AG20443 (cell line): ENCODE data around the gene TMEM86A.
"Not testable (repeated sequence)": the region's sequence is repeated elsewhere in the genome, so short reads cannot be mapped to it uniquely, and the experiment has no call there.

Experiments
- DNase-seq: peaks from one replicate; pipeline ENCODE4 v3.0.0; 2012; ENCODE audit warnings: low spot score, mixed read lengths

TMEM86A gene

DNA sequence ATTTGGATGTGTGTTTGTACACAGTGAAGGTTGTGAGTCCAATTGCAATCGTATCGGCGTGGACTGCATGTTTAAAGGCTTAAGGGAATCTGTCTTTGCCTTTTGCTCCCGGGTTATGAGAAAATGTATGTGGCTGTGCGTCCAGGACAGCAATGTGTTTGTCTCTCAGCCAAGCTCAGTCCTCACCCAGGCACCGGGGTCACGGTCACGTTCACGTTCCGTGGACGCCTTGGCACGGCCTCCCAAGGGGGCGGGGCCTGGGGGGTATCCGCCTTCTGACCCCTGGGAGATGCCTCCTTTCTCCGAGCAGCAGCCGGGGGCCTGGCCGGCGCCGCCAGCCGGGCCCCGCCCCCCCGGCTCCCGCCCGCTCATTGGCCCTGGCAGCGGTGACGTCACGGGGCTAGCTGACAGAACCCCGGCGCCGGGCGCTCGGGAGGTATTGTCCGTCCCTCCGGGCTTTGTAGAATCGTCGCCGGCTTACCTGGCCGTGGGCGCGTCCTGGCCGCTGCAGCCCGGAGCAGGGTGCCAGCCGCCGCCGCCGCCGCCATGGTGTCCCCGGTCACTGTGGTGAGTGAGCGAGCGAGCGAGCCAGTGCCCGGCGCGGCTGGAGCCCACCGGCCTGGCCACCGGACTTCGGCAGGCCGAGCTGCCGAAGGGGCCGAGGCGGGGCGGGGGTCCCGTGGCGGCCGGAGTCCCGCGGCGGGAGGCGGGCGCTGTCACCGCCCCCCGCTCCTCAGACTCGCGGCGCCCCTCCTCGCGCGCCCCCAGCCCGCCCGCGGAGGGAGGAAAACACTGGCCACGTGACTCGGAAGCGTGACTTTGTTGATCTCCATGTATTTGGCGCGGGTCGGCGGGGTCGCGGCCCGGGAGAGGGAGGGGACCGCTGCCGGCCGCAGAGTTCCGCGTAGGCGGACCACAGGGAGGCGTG is at the start of gene TMEM86A:
Gene TMEM86A, plus strand, starts transcription at position 439 of the 928 bp plus-strand sequence. Its CDS starts 108 bp downstream, at position 547.
- peak; percentile 98 for DNase-seq

DNA sequence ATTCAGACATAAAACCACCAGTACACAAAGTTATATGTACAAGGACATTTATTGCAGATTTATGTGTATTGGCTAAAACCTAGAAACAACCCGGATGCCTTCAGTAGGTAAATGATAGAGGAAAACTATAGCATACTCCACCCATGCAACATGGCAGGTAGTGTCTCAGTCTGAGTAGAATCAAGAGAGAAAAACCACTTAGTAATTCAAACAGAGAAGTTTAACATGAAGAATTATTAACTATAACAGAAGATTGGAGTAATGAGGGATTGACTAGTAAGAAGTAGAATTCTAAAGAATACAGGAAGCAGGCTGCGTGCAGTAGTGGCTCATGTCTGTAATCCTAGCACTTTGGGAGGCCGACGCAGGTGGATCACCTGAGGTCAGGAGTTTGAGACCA is 48.2 kb upstream of the TMEM86A start:
- DNase-seq: no peak

- peak; percentile 47 for DNase-seq
Observed at GRCh38 chr11:18650859-18651557, 47.6 kb upstream of the TMEM86A start.

DNA sequence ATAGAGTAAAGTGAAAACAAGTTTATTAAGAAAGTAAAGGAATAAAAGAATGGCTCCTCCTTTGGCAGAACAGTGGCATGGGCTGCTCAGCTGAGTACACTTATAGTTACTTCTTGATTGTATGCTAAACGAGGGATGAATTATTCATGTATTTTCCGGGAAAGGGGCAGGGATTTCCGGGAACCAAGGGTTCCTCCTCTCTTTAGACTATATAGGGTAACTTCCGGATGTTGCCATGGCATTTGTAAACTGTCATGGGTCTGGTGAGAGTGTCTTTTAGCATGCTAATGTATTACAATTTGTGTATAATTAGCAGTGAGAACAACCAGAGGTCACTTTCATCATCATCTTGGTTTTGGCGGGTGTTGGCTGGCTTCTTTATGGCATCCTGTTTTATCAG is 40.9 kb upstream of the TMEM86A start:
- no peak for DNase-seq

DNA sequence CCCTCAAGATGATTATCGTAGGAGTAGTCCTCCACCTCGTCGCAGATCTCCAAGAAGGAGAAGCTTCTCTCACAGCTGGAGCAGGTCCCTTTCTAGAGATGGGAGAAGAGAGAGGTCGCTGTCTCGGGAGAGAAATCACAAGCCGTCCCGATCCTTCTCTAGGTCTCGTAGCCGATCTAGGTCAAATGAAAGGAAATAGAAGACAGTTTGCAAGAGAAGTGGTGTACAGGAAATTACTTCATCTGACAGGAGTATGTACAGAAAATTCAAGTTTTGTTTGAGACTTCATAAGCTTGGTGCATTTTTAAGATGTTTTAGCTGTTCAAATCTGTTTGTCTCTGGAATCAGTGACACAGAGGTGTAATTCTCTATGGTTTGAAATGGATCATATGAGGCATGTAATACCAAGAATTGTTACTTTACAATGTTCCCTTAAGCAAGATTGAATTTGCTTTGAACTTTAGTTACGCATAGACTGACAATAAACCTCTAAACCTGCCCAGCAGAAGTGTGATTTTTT is 33.2 kb upstream of the TMEM86A start:
- not testable (repeated sequence) for DNase-seq

GRCh38 chr11:18668131-18668530 is 30.4 kb upstream of the TMEM86A start:
- no peak for DNase-seq

GRCh38 chr11:18669219-18669596 is 29.4 kb upstream of the TMEM86A start:
- no peak for DNase-seq

DNA sequence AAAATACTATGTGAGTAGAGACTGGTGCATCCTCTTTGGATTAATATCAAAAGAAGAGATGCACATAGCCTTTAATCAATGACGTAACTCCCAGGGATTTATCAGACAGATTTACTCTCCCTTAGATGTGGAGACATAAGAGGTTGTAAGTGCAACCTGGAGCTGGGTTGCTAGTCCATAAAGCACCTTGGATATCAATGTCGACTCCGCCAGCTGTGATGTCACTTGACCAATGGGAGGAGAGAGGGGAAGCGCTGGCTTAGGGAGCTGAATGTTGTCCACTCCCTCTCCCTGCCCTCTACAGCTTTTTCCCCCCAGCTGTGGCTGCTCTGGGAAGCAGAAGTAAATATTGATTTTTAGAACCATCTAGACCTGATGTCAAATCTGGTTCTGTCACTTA is 28.9 kb upstream of the TMEM86A start:
- no peak for DNase-seq

DNA sequence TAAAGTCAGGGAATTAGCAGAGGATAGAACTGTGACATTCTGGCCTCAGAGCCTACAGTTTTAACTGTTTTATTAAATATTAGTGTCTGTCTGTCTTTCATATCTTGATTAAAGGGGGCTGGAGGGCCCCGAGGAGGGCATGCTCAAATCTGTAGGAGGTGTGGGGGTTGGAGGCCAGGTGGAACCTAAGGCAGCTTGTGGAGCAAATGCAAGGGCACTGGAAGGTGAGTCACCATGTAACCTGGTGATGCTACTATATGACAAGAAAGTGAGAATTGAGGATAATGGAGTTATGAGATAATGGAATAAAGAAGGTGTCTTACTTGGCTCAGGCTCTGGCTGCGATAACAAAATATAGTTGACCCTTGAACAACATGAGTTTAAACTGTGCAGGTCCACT is 27.3 kb upstream of the TMEM86A start:
- no peak for DNase-seq

GRCh38 chr11:18672209-18672608 is 26.4 kb upstream of the TMEM86A start:
- not testable (repeated sequence) for DNase-seq

- DNase-seq: no peak
Observed at GRCh38 chr11:18676803-18677202, 21.8 kb upstream of the TMEM86A start.

GRCh38 chr11:18677560-18677959 is 21.0 kb upstream of the TMEM86A start:
- no peak for DNase-seq

DNA sequence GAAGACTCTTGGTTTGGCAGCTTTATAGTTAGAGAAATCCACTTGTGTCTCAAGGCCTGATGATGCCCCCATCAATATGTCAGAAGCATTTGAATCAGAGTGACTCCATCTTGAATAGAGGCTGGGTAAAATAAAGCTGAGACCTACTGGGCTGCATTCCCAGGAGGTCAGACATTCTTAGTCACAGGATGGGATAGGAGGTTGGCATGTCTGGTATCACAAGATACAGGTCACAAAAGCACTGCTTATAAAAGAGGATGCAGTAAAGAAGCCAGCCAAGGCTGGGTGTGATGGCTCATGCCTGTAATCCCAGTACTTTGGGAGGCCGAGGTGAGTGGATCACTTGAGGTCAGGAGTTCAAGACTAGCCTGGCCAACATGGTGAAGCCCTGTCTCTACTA is 16.6 kb upstream of the TMEM86A start:
- DNase-seq: not testable (repeated sequence)

GRCh38 chr11:18682466-18682865 is 16.1 kb upstream of the TMEM86A start:
- no peak for DNase-seq

DNA sequence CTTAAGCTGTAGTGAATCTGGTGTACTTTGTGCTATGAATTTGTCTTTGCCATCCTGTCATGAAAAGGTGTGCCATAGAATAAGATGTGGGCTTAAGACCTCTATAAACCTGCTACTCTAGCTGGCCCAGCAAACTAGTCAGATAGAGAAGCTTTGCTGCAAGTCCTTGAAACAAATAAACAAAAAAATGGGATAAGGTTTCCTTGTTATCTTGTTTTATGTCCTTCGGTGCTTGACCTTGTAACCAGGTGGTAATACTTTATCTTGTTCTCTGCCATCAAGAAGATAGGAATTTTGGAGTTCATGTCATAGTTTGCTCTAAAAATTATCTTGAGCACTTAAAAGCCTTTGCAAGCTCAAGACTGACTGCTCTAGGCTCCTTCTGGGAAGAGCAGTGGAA is 14.3 kb upstream of the TMEM86A start:
- no peak for DNase-seq

GRCh38 chr11:18691467-18692140 is 7.0 kb upstream of the TMEM86A start:
- DNase-seq: not testable (repeated sequence)

DNA sequence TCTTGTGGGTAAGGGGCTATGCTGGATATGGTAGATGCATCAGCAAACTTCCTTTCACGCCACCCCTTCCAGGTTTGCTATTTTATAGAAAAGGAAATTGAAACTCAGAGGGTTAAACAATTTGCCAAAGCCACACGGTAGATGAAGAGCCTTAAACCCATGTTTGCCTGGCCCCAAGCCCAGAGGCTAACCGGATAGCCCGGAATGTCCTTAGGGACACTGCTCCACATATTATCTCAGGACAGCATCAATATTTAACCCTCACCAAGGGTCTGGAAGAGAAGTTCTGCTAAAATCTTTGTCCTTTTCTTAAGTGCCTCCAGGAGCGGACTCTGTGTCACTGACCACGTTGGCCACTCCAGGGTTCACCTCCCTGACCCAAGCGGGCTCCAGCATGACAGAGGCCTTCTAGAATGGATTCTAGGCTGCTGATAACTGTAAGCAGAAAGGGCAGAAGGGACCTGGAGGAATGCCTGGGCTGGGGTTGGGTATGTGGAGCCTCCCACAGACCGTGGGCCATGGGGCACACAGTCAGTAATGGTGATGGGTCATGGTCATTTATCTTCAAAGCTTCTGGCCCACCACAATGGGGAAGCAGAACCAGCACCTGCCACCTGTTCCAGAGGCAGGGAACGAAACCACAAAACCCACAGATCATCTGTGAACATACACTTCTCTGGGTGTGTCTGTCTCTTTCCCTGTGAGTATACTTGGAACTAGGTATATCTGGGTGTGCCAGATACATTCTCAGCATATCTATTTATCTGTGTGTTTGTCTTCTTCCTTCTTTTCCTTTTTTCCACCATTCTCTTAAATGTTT is 5.4 kb upstream of the TMEM86A start:
- no peak for DNase-seq

- peak; percentile 45 for DNase-seq
Observed at GRCh38 chr11:18696638-18697225, 1.8 kb upstream of the TMEM86A start.

GRCh38 chr11:18697576-18697975 is 1.0 kb upstream of the TMEM86A start:
- DNase-seq: no peak

- DNase-seq: no peak
Observed at GRCh38 chr11:18699269-18699596, 654 bp downstream of the TMEM86A start.

DNA sequence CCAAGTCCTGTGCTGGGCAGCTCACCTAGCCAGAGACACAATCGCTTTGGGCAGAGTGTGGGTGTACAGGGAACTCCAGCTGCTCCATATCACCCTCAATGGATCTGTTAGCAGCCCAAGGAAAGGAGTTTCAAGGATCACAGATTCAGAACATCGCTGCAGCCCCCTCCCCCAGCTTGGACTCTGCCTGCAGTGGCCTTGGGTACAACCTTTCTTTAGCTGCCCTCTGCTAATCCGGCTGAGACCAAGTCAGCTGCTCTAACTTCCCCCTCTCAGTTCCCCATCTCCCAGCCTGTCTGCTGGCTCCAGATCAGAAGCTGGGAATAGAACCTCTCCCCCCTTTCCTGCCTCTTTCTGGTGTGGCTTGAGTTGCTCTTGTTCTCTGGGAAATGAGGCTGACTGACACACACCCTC is 1.3 kb downstream of the TMEM86A start:
- no peak for DNase-seq
